ENCODE data around the gene PLA2G1B.

The PLA2G1B gene

GRCh38 chr12:120327593-120327992 is at the start of gene PLA2G1B:
Gene PLA2G1B (minus strand): TSS chr12:120327779. CDS start chr12:120327753, 26 bp downstream.
- no peak for DNase-seq (ENCODE audit: low read depth, low spot score)

GRCh38 chr12:120376934-120377572 is 49.5 kb upstream of the PLA2G1B start:
- DNase-seq (ENCODE audit: low read depth, low spot score): no peak

- DNase-seq (ENCODE audit: low read depth, low spot score): no peak
Observed at GRCh38 chr12:120376416-120376815, 48.8 kb upstream of the PLA2G1B start.

GRCh38 chr12:120376009-120376408 is 48.4 kb upstream of the PLA2G1B start:
- DNase-seq (ENCODE audit: low read depth, low spot score): no peak

- no peak for DNase-seq (ENCODE audit: low read depth, low spot score)
Observed at GRCh38 chr12:120373683-120374082, 46.1 kb upstream of the PLA2G1B start.

GRCh38 chr12:120370343-120371243 is 43.0 kb upstream of the PLA2G1B start:
- no peak for DNase-seq (ENCODE audit: low read depth, low spot score)

- DNase-seq (ENCODE audit: low read depth, low spot score): no peak
Observed at GRCh38 chr12:120369603-120370342, 42.2 kb upstream of the PLA2G1B start.

DNA sequence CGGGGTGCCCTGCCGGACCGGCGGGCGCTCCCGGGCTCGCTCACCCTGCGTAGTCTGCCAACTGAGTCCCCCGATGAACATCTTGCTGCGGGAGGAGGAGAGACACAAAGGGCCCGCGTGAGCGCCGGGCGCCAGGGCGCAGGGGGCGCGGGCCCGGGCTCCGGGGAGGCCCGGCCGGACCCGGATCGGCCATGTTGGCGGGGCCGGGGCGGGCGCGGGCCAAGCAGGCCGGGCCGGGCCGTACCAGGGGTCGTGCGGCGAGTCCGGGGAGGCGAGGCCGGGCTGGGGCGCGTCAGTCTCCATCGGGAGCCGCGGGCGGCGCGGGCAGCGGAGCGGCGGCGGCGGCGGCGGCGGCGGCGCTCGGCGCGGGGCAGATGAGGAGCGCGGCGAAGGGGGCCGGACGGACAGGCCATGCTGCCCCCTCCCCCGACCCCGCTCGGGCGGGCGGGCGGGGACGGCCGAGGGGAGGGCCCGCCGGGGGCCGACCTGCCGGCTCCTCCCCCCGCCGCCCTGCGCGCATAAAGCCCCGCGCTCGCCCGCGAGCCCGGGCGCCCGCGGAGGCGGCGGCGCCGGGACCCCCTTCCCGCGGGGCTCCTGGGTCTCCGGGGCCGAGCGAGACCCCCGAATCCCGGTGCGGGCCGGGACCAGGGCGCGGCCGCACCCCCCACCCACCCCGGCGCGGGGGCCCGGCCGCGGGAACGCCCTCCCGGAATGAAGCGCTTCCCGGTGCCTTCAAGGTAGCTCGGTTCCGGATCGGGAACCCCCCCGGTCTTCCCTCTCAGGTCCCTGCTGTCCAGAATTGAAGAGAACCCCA is 41.4 kb upstream of the PLA2G1B start, which contains the start of gene MSI1:
Gene MSI1 (minus strand): TSS at position 376 of the 814 bp plus-strand sequence. CDS start 73 bp downstream, at position 303.
- DNase-seq (ENCODE audit: low read depth, low spot score): no peak

GRCh38 chr12:120367924-120368788 is 40.6 kb upstream of the PLA2G1B start:
- DNase-seq (ENCODE audit: low read depth, low spot score): no peak

GRCh38 chr12:120367233-120367923 is 39.8 kb upstream of the PLA2G1B start:
- DNase-seq (ENCODE audit: low read depth, low spot score): no peak

- no peak for DNase-seq (ENCODE audit: low read depth, low spot score)
Observed at GRCh38 chr12:120366845-120367232, 39.3 kb upstream of the PLA2G1B start.

DNA sequence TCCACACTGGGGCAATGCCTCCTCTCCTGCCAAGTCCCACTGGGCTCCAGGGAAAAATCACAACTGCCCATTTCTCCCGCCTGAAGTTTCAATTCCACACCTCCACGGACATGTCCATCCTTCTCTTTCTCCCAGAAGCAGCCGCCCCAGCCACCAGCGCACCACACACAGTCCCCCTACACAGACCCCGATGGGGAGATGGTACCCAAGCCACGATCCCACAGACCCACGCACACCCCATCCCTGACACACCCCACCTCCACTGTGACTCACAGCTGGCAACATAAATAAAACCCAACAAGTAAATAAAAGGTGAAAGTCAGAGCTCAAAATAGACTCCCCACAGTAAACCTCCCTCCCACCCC is 38.7 kb upstream of the PLA2G1B start:
- DNase-seq (ENCODE audit: low read depth, low spot score): no peak

DNA sequence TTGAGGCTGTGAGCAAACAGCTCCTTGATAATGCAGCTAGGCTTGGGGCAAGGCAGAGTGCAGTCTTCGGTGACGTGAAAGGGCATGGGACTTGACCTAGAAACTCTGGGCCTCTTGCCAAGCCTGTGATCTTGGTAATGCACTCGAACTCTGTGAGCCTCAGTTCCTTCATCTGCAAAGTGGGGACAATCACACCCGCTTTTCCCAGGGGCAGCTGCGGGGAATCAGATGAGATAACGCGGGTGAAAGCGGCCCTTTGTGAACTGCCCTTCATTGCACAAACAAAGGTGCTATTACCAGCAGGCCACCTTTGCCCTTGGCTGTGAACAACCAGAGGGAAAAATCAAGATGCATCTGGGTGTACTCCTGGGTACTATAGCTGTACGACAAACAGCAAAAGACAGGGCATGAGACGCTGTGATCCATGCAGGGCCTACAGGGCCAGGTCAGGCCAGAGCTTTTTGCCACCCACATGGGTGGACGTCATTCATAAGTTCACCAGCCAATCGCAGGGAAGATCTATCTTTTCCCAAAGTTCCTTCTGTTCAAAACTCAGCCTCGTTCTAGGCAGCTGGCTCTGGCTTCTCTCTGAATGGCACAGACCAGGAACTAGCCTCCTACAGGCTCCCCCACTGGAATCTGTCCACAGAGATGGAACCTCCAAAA is 38.2 kb upstream of the PLA2G1B start:
- no peak for DNase-seq (ENCODE audit: low read depth, low spot score)

DNA sequence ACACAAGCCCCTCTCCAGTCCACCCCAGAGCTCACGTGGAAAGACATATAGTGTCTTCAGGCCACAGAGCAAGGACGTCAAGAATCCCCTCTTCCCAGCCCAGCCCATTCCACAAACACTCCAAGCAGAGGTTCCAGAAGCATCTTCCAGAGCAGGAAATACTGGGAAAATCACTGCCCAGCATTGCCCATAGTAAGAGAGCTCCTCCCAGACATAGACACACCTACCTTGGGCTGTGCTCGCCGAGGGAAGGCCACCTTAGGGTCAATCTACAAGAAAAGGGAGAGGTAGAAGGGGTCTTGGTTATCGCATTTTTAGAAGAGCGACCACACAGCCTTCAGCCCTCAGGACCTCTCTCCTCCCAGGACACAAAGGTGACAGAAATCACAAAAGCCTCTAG is 36.9 kb upstream of the PLA2G1B start:
- no peak for DNase-seq (ENCODE audit: low read depth, low spot score)

DNA sequence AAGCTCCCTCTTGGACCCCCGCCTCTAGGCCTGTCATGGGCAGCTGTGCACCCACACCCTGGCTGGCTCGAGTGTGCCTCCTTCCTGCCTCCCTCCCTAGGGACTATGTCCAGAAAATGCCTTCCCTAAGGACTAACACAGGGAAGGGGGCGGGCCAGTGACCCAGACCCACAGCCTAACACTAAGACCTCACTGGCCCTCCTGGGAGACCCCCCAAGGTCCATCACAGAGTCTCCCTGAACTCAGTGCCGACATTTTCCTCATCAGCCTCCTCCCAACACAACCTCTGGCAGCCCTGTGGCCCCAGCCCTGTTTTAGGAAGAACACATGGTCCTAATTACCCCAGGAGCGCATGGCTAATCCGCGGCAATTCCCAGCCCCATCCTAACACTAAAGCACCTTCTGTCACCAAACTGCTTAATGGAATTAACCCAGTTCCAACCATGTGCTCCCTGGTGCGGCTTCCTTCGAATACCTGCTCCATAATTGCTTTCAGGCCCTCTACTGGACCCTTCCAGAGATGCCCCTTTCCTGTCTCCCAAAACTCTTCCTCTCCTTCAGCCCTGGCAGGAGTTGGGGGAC is 35.8 kb upstream of the PLA2G1B start:
- no peak for DNase-seq (ENCODE audit: low read depth, low spot score)

DNA sequence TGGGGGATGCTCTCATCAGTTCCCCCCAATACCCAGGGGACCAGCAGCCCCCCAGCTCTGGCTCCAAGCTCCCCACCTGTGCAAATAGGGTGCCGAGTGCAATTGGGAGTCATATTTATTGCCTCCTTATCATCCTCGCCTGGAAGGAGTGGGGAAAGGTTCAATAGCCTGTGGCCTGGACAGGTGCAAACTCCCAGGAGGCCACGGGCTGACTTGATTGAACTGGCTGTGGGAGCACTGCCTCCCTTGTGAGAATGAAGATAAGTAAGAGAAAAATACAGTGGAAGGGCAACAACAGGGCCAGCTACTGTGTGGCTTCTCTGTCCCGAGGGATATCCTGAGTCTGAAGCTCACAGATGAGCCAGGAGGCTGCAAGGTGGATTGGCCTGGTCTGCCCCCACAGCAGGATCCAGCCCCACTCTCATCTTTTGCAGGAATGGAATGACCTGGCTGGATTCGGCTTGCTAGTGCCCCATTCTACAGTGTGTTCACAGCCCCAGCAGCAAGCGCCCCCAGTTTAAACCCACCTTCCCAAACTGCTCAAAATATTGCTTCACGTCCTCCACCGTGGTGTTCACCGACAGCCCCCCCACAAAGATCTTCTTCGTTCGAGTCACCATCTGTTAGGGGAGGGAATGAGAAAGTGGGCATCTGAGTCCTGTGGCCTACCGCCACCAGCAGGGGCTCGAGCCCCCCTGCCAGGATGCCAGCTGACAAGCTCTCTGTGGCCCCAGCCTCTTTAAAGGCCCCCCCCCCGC is 35.1 kb upstream of the PLA2G1B start:
- DNase-seq (ENCODE audit: low read depth, low spot score): no peak

DNA sequence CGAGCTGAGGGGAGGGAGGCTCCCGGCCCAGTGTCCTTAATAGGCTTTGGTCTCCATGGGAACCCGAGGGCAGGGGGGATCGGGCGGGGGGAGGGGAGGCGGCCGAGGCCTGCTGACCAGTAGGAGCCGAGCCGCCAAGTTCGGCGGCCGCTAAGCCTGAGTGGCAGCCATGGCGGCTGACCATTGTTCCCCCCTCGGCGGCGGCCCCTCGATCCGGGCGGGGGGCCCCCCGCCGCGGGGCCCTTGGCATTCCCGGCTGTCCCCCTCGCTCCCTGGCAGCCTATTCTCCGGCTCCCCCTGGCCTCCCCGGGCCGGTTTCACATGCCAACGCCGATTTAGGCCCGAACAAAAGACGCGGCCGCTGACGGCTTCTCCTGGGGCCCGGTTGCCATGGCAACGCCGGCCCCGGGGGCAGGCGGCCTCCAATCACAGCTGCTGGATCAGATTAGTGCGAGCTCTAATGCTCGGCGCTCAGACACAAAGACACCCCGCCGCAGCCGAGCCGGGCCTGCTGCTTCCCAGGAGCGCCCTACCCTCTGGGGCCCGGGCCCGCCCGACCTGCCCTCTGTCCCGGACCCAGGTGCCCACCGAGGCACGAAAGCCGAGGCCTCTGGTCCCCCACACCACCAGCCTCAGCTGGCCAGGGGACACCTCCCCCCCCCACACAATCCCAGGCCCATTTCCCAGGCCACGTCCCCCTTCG is 34.1 kb upstream of the PLA2G1B start:
- DNase-seq (ENCODE audit: low read depth, low spot score): no peak

GRCh38 chr12:120359128-120359527 is 31.5 kb upstream of the PLA2G1B start:
- DNase-seq (ENCODE audit: low read depth, low spot score): no peak
